Muscle of back (tissue), 11 donors: Measurements from ENCODE around the gene NDUFV1. TPM values are rescaled to one million over a fixed set of nuclear protein-coding genes. Genes with fewer than 3 reads are reported as not detected.
"Not testable (repeated sequence)": the region's sequence is repeated elsewhere in the genome, so short reads cannot be mapped to it uniquely, and the experiment has no call there.

ENCODE experiments used
- DNase-seq, 3 donors: peaks; one replicate each; pipeline versions ENCODE4 v3.0.0 to v3.0.0-alpha.2; 2013
- polyA plus RNA-seq, 10 donors: library from polyadenylated mRNA; unstranded; fragments of 120-200 nt; gene quantifications; one replicate each; pipeline ENCODE4 v1.2.1, GENCODE V29; 2013; ENCODE audit not compliant: insufficient read length in 10 of 10

The NDUFV1 gene
- polyA plus RNA-seq, 10 donors: 115 to 158 (median 134) TPM

DNA sequence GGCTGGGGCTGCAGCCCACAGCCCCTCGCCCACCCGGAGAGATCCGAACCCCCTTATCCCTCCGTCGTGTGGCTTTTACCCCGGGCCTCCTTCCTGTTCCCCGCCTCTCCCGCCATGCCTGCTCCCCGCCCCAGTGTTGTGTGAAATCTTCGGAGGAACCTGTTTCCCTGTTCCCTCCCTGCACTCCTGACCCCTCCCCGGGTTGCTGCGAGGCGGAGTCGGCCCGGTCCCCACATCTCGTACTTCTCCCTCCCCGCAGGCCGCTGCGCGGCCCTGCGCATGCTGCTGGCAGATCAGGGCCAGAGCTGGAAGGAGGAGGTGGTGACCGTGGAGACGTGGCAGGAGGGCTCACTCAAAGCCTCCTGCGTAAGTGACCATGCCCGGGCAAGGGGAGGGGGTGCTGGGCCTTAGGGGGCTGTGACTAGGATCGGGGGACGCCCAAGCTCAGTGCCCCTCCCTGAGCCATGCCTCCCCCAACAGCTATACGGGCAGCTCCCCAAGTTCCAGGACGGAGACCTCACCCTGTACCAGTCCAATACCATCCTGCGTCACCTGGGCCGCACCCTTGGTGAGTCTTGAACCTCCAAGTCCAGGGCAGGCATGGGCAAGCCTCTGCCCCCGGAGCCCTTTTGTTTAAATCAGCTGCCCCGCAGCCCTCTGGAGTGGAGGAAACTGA, 22.4 kb upstream of the NDUFV1 start:
- DNase-seq: peak; percentile 29 to 89 (median 72)

DNA sequence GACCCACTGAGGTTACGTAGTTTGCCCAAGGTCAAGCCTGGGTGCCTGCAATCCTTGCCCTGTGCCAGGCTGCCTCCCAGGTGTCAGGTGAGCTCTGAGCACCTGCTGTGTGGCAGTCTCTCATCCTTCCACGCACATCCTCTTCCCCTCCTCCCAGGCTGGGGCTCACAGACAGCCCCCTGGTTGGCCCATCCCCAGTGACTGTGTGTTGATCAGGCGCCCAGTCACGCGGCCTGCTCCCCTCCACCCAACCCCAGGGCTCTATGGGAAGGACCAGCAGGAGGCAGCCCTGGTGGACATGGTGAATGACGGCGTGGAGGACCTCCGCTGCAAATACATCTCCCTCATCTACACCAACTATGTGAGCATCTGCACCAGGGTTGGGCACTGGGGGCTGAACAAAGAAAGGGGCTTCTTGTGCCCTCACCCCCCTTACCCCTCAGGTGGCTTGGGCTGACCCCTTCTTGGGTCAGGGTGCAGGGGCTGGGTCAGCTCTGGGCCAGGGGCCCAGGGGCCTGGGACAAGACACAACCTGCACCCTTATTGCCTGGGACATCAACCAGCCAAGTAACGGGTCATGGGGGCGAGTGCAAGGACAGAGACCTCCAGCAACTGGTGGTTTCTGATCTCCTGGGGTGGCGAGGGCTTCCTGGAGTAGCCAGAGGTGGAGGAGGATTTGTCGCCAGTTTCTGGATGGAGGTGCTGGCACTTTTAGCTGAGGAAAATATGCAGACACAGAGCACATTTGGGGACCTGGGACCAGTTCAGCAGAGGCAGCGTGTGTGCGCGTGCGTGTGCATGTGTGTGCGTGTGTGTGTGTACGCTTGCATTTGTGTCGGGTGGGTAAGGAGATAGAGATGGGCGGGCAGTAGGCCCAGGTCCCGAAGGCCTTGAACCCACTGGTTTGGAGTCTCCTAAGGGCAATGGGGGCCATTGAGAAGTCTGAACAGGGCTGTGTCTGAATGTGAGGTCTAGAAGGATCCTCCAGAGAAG, 21.6 kb upstream of the NDUFV1 start:
- DNase-seq: peak in 1 of 3 donors; percentile 26

DNA sequence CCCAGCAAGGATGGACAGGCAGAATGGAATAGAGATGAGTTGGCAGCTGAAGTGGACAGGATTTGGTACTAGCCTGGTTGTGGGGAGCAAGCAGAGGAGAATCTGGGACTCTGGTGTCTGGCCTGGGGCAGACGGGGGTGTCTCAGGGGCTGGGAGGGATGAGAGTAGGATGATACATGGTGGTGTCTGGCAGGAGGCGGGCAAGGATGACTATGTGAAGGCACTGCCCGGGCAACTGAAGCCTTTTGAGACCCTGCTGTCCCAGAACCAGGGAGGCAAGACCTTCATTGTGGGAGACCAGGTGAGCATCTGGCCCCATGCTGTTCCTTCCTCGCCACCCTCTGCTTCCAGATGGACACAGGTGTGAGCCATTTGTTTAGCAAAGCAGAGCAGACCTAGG, 20.8 kb upstream of the NDUFV1 start:
- DNase-seq: no peak

- DNase-seq: peak in 1 of 3 donors; percentile 26
Measured at GRCh38 chr11:67586568-67587250, 20.0 kb upstream of the NDUFV1 start.

DNA sequence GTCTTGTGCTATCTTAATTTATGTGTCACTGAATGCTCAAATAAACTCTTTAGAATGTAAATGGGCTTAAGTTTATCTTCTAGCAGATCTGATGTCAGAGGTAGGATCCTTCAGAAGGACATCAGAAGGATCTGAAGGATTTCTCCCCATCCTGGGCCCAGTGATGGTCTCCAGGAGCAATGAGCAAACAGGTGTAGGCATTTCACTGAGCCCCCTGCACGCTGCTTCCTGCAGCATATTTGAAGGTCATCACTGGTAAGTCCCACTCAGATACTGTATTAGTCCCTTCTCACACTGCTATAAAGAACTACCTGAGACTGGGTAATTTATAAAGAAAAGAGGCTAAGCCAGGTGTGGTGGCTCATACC, 18.6 kb upstream of the NDUFV1 start:
- DNase-seq: no peak

GRCh38 chr11:67588899-67589415, 17.8 kb upstream of the NDUFV1 start:
- DNase-seq: not testable (repeated sequence)

DNA sequence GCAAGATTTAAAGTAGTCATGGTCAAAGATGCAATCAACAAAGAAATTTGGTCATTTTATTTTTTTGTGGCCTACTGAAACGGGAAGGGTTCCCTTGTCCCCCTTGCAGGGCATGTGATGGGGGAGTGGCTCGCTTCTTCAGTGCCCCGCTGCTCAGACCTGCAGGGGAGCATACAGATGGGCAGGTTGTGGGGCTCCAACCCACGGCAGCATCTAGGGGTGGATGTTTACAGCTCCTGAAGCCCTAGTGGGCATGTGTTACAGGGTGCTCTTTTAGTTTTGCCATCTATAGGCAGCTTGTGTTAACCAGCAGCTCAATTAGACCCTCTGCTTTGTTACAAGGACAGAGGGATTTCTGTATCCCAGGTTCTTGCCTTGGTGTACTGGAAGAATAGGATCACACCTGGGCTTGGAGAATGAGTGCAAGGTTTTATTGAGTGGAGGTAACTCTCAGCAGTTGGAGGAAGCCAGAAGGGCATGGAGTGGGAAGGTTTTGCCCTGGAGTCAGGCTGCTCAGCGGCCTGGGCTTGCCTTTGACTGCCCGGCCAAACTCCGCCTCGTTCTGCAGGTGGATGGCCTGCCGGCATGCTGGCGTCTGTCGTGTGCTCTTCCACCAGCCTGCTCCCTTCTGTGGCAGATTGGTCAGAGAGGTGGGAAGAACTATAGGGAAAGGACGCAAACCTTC, 13.7 kb upstream of the NDUFV1 start:
- DNase-seq: no peak

DNA sequence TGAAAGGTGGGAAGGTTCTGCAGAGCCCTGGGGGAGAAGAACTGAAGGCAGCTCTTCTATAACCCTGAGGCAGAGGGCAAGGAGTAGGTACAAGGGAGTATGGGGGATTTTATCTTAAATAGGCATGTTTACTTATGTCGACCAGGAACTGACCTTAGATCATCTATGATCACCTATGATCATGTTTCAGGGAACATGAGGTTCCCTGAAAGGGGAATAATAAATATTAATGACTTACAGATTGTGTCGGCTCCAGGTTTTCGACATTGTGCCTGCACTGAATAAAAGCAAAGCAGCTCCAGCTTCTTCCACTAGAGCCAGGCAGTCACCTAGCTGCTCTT, 13.2 kb upstream of the NDUFV1 start:
- DNase-seq: no peak

GRCh38 chr11:67594480-67594879, 12.3 kb upstream of the NDUFV1 start:
- DNase-seq: no peak

GRCh38 chr11:67596753-67597300, 9.9 kb upstream of the NDUFV1 start:
- no peak for DNase-seq

GRCh38 chr11:67597458-67597857, 9.3 kb upstream of the NDUFV1 start:
- DNase-seq: not testable (repeated sequence)

- DNase-seq: not testable (repeated sequence)
Measured at GRCh38 chr11:67597963-67598362, 8.8 kb upstream of the NDUFV1 start.

DNA sequence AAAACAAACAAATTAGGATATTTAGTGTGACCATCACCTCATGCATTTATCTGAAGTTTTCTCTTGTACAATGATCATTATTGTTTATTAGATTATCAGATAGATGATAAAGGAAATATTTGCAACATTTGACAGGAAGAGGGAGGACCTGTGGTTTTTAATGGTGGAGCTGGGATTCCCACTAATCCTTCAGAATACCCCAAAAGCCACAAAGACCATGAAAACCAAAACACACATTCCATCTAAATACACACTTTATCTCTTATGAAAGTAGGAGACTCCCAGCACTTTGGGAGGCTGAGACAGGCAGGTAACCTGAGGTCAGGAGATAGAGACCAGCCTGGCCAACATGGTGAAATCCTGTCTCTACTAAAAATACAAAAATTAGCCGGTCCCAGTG, 7.6 kb upstream of the NDUFV1 start:
- DNase-seq: no peak

- no peak for DNase-seq
Measured at GRCh38 chr11:67600324-67601029, 6.3 kb upstream of the NDUFV1 start.

DNA sequence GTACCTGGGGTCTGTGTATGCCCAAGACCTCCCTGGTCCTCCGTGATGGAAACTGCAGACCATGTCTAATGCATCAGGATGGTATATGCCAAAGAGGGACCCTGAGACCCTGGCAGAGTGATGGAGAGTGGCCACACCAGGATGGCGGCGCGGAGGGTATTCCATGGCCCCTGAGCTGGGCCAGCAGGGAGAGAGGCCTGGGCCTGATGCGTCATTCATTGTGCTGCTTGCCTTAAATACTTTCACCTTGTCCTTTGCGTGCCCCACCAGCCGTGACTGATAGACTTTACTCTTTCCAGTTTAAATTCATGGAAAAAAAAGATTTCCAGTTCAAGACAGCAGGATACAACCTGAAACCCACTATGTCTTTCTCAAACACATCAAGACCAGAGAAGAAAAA, 5.6 kb upstream of the NDUFV1 start:
- no peak for DNase-seq

GRCh38 chr11:67604119-67604518, 2.6 kb upstream of the NDUFV1 start:
- DNase-seq: not testable (repeated sequence)

DNA sequence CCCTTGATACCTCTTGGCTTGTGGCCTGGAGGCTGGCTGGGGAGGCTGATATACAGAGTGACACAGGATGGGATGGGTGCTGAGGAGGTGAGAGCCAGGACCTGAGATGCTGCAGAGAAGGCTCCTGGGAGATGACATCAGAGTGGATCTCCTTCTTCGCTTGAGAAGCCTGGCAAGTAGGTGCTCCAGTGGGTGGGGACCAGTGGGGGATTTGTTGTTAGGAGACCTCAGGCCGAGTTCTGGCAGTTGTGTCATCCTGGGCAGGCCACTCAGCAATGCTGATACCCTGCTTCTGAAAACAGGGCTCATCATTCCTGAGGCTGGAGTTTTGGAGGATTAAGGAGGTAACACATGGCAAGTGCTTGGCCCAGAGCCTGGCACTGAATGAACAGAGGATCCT, 1.9 kb upstream of the NDUFV1 start:
- no peak for DNase-seq

GRCh38 chr11:67605231-67606011, 1.3 kb upstream of the NDUFV1 start:
- no peak for DNase-seq

GRCh38 chr11:67606093-67606491, 644 bp upstream of the NDUFV1 start:
- no peak for DNase-seq

- DNase-seq: no peak
Measured at GRCh38 chr11:67607507-67607906, 771 bp downstream of the NDUFV1 start.
